HepG2 (cell line): Measurements from ENCODE around the gene FZD4. TPM values are rescaled to one million over a fixed set of nuclear protein-coding genes. Genes with fewer than 3 reads are reported as not detected.

Experiments
- ATAC-seq: fragments of 200-7000 bp; cut with Tn5 transposase; 3 replicates; pipeline ENCODE4 v1.9.1; 2020; ENCODE audit warnings: mild to moderate bottlenecking, moderate library complexity
- BruUV-seq: library from RNA; stranded (reverse); fragments of 400-500 nt; replicated peaks from 2 replicates; lab custom pipeline; 2021; lab: Mats Ljungman, UMichigan
- CTCF ChIA-PET: fragments of 300-600 bp; formaldehyde crosslinking; extraction: SDS; loops from one replicate; lab custom pipeline; 2021; ENCODE audit warnings: low total read pairs, inconsistent platforms, low intra/inter-chr PET ratio; lab: Yijun Ruan, JAX
- POLR2A ChIA-PET: fragments of 350-600 bp; sonication (Branson Sonifier 250); formaldehyde crosslinking; loops from one replicate; lab custom pipeline; 2020; ENCODE audit warnings: antibody characterized with exemption, inconsistent platforms; lab: Yijun Ruan, JAX
- DNase-seq: peaks from one replicate; pipeline ENCODE4 v3.0.0-alpha.2; 2015; ENCODE audit warnings: low spot score
- FAIRE-seq: peaks from 3 replicates; lab custom pipeline; 2011; peaks lifted over from hg19 to GRCh38; lab: Jason Lieb, UNC
- H2AFZ ChIP-seq: one replicate; pipeline ENCODE4 v1.6.1; 2011; ENCODE audit warnings: low read length, inconsistent platforms
- H3K27ac ChIP-seq: fragments of 300-600 bp; 3 replicates; pipeline ENCODE4 v1.8.0; 2011; ENCODE audit warnings: mixed run types, mild to moderate bottlenecking, mixed read lengths, low read length, inconsistent platforms; ENCODE audit not compliant: insufficient read depth; ENCODE audit errors: extremely low read length
- H3K27me3 ChIP-seq, 2 experiments: fragments of 200-600 bp in 1 of 2; 2 replicates in 1 of 2; 3 replicates in 1 of 2; pipeline versions ENCODE4 v1.6.0 to v1.8.0; 2011; ENCODE audit warnings: low read length in 2 of 2, mild to moderate bottlenecking in 2 of 2, moderate library complexity in 2 of 2, inconsistent platforms in 1 of 2; ENCODE audit not compliant: insufficient read depth in 2 of 2, control insufficient read depth in 1 of 2
- H3K36me3 ChIP-seq, 2 experiments: fragments of 200-600 bp in 1 of 2; replicated peaks in 1 of 2; 2 replicates in 1 of 2; 3 replicates in 1 of 2; pipeline versions ENCODE4 v1.5.1 to v1.8.0; 2011; ENCODE audit warnings: low read length in 2 of 2, inconsistent platforms in 1 of 2; ENCODE audit not compliant: insufficient read depth in 2 of 2, control insufficient read depth in 1 of 2
- H3K4me1 ChIP-seq: 2 replicates; pipeline ENCODE4 v1.5.1; 2012; ENCODE audit warnings: low read length, inconsistent platforms; ENCODE audit not compliant: insufficient read depth
- H3K4me2 ChIP-seq: 2 replicates; pipeline ENCODE4 v1.6.0; 2011; ENCODE audit warnings: low read depth, low read length, inconsistent platforms
- H3K4me3 ChIP-seq, 3 experiments: fragments of 200-600 bp in 1 of 3; sonication (generic), shearing (Covaris generic) in 1 of 3; replicated peaks in 1 of 3; 2 replicates each; pipeline ENCODE4 v1.5.1; 2011 to 2016; ENCODE audit warnings: low read length in 3 of 3, inconsistent platforms in 2 of 3, low read depth in 2 of 3, mild to moderate bottlenecking in 2 of 3, control low read depth in 1 of 3, mixed read lengths in 1 of 3; ENCODE audit not compliant: insufficient read depth in 1 of 3
- H3K79me2 ChIP-seq: one replicate; pipeline ENCODE4 v1.6.1; 2011; ENCODE audit warnings: low read length, inconsistent platforms; ENCODE audit not compliant: insufficient read depth
- H3K9ac ChIP-seq: 2 replicates; pipeline ENCODE4 v1.6.0; 2011; ENCODE audit warnings: mild to moderate bottlenecking, low read depth, low read length, inconsistent platforms; ENCODE audit not compliant: insufficient read depth
- H3K9me3 ChIP-seq: 2 replicates; pipeline ENCODE4 v1.5.1; 2012; ENCODE audit warnings: mild to moderate bottlenecking, low read length
- H4K20me1 ChIP-seq: 2 replicates; pipeline ENCODE4 v1.6.0; 2011; ENCODE audit warnings: inconsistent platforms, mild to moderate bottlenecking, low read length, moderate library complexity; ENCODE audit not compliant: insufficient read depth
- BRD4 ChIP-seq: sonication (generic); formaldehyde crosslinking; IDR thresholded peaks from 2 replicates; pipeline ENCODE4 v1.4.0; 2020; ENCODE audit warnings: missing genetic modification reagents
- FOSL1 ChIP-seq: sonication (generic); formaldehyde crosslinking; IDR thresholded peaks from 2 replicates; pipeline ENCODE4 v1.9.0; 2021; ENCODE audit warnings: missing genetic modification reagents, borderline replicate concordance
- FOXK2 ChIP-seq: fragments of 450-650 bp; IDR thresholded peaks from 2 replicates; pipeline ENCODE4 v1.6.1; 2016
- IRF1 ChIP-seq: sonication (generic); formaldehyde crosslinking; IDR thresholded peaks from 2 replicates; pipeline ENCODE4 v1.4.0; 2020; ENCODE audit warnings: low read depth, mild to moderate bottlenecking, missing genetic modification reagents
- KMT2B ChIP-seq: IDR thresholded peaks from 2 replicates; pipeline ENCODE4 v1.6.1; 2016; ENCODE audit warnings: missing genetic modification reagents, missing compliant biosample characterization
- NFRKB ChIP-seq: fragments of 450-650 bp; IDR thresholded peaks from 2 replicates; pipeline ENCODE4 v1.6.1; 2017
- TEAD3 ChIP-seq: optimal IDR thresholded peaks from 2 replicates; pipeline ENCODE3; 2016; ENCODE audit warnings: borderline replicate concordance
- TP53 ChIP-seq: sonication (generic); formaldehyde crosslinking; conservative IDR thresholded peaks from 2 replicates; pipeline ENCODE4 v1.4.0; 2020; ENCODE audit warnings: missing genetic modification reagents
- ZNF24 ChIP-seq: fragments of 450-650 bp; IDR thresholded peaks from 2 replicates; pipeline ENCODE4 v1.6.1; 2017; ENCODE audit warnings: antibody characterized with exemption, mild to moderate bottlenecking
- ZNF512B ChIP-seq: sonication (generic); formaldehyde crosslinking; IDR thresholded peaks from 2 replicates; pipeline ENCODE4 v1.5.1; 2020; ENCODE audit warnings: missing genetic modification reagents, mild to moderate bottlenecking, borderline replicate concordance
- WGBS: methylation state at CpG from one replicate; pipeline ENCODE4 v1.1.6; 2017; ENCODE audit warnings: low lambda C conversion rate; 5-methylcytosine and 5-hydroxymethylcytosine counted together
- in situ Hi-C: cut with HindIII; loops from 2 replicates; pipeline ENCODE4 v1.10.0; 2017; ENCODE audit warnings: low pct_unique_long_range_greater_than_20kb; ENCODE audit not compliant: extremely low pct_ligation_motif_present
- intact Hi-C: fragments of 100-400 bp; cut with micrococcal nuclease; formaldehyde crosslinking; loops from one replicate; pipeline ENCODE4 v1.10.0; 2022; ENCODE audit not compliant: unreplicated experiment
- polyA plus RNA-seq, 8 experiments: library from polyadenylated mRNA; depleted of rRNA in 3 of 8; stranded (reverse) in 7 of 8; unstranded in 1 of 8; fragments of >200 nt; fragmentation: Illumina TruSeq in 4 of 8; extraction: Trizol in 4 of 8; gene quantifications; 2 replicates each; pipeline versions ENCODE4 v1.2.1 to v1.2.3, GENCODE V29; 2011 to 2016; ENCODE audit warnings: low read depth in 4 of 8, missing spikeins in 1 of 8, mixed read lengths in 1 of 8; ENCODE audit not compliant: insufficient read depth in 1 of 8
- total RNA-seq, 5 experiments: library from RNA; depleted of rRNA; stranded (reverse); fragments of >200 nt; fragmentation: Illumina TruSeq; extraction: Trizol; gene quantifications; 2 replicates each; pipeline ENCODE4 v1.2.3, GENCODE V29; 2016; ENCODE audit warnings: low read depth in 1 of 5
- TF ChIP-seq, protein P1 (sequence below): sonication (generic); formaldehyde crosslinking; IDR thresholded peaks from 2 replicates; pipeline ENCODE4 v1.4.0; 2020; ENCODE audit warnings: missing genetic modification reagents
- TF ChIP-seq, protein P2 (sequence below): sonication (generic); formaldehyde crosslinking; IDR thresholded peaks from 2 replicates; pipeline ENCODE4 v1.4.0; 2020; ENCODE audit warnings: missing genetic modification reagents, borderline replicate concordance
- TF ChIP-seq, protein P3 (sequence below): sonication (generic); formaldehyde crosslinking; IDR thresholded peaks from 2 replicates; pipeline ENCODE4 v1.8.0; 2023; ENCODE audit warnings: mild to moderate bottlenecking, missing genetic modification reagents
- TF ChIP-seq, protein P4 (sequence below): sonication (generic); formaldehyde crosslinking; IDR thresholded peaks from 2 replicates; pipeline ENCODE4 v1.4.0; 2020; ENCODE audit warnings: missing genetic modification reagents

Gene FZD4
- total and polyA plus RNA-seq, 2 of the 13 experiments (the other 11 are each of a cell fraction or from before 2014, with no cell fraction given): 46.5 to 70.4 TPM

- no peaks in the 10 kb centered on the region; a peak in 1 of 5 replicates for H3K27me3 ChIP-seq
- H3K4me1 ChIP-seq: no peaks in the 10 kb centered on the region
- intact Hi-C loops (no loop called here), in situ Hi-C loops (no loop called here)
- H3K27ac ChIP-seq: no peak overlapping the region
- no peak overlapping the region for H3K4me2 ChIP-seq
- no peaks in the 10 kb centered on the region for H4K20me1 ChIP-seq
- WGBS: 5% methylated on average over 3 of the region's 3 CpGs
- H3K4me3 ChIP-seq: no peak overlapping the region
- ChIA-PET POLR2A (no interaction called here), CTCF (no interaction called here)
- FAIRE-seq: no peak
- no TSS peak for BruUV-seq
- no peaks in the 10 kb centered on the region for H3K79me2 ChIP-seq
- H3K36me3 ChIP-seq: no peaks in the 10 kb centered on the region
- no peak for ATAC-seq
- no peak overlapping the region for H3K9ac ChIP-seq
- H2AFZ ChIP-seq: no peak overlapping the region
- DNase-seq: no peak
- H3K9me3 ChIP-seq: peaks cover 9% of the 10 kb centered on the region
- TF ChIP-seq TEAD3 (no peak), NFRKB (no peak), KMT2B (CRISPR knock-in tag) (no peak), FOXK2 (no peak), IRF1 (no peak), BRD4 (CRISPR knock-in tag) (no peak), TP53 (no peak), FOSL1 (CRISPR knock-in tag) (no peak), ZNF512B (no peak), ZNF24 (no peak)
- TF ChIP-seq, protein P1, sequence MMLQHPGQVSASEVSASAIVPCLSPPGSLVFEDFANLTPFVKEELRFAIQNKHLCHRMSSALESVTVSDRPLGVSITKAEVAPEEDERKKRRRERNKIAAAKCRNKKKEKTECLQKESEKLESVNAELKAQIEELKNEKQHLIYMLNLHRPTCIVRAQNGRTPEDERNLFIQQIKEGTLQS (CRISPR knock-in tag): no peak
- TF ChIP-seq, protein P2, sequence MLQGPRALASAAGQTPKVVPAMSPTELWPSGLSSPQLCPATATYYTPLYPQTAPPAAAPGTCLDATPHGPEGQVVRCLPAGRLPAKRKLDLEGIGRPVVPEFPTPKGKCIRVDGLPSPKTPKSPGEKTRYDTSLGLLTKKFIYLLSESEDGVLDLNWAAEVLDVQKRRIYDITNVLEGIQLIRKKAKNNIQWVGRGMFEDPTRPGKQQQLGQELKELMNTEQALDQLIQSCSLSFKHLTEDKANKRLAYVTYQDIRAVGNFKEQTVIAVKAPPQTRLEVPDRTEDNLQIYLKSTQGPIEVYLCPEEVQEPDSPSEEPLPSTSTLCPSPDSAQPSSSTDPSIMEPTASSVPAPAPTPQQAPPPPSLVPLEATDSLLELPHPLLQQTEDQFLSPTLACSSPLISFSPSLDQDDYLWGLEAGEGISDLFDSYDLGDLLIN: no peak
- TF ChIP-seq, protein P3, sequence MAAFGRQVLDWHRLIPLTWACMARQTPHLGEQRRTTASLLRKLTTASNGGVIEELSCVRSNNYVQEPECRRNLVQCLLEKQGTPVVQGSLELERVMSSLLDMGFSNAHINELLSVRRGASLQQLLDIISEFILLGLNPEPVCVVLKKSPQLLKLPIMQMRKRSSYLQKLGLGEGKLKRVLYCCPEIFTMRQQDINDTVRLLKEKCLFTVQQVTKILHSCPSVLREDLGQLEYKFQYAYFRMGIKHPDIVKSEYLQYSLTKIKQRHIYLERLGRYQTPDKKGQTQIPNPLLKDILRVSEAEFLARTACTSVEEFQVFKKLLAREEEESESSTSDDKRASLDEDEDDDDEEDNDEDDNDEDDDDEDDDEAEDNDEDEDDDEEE: no peak
- TF ChIP-seq, protein P4, sequence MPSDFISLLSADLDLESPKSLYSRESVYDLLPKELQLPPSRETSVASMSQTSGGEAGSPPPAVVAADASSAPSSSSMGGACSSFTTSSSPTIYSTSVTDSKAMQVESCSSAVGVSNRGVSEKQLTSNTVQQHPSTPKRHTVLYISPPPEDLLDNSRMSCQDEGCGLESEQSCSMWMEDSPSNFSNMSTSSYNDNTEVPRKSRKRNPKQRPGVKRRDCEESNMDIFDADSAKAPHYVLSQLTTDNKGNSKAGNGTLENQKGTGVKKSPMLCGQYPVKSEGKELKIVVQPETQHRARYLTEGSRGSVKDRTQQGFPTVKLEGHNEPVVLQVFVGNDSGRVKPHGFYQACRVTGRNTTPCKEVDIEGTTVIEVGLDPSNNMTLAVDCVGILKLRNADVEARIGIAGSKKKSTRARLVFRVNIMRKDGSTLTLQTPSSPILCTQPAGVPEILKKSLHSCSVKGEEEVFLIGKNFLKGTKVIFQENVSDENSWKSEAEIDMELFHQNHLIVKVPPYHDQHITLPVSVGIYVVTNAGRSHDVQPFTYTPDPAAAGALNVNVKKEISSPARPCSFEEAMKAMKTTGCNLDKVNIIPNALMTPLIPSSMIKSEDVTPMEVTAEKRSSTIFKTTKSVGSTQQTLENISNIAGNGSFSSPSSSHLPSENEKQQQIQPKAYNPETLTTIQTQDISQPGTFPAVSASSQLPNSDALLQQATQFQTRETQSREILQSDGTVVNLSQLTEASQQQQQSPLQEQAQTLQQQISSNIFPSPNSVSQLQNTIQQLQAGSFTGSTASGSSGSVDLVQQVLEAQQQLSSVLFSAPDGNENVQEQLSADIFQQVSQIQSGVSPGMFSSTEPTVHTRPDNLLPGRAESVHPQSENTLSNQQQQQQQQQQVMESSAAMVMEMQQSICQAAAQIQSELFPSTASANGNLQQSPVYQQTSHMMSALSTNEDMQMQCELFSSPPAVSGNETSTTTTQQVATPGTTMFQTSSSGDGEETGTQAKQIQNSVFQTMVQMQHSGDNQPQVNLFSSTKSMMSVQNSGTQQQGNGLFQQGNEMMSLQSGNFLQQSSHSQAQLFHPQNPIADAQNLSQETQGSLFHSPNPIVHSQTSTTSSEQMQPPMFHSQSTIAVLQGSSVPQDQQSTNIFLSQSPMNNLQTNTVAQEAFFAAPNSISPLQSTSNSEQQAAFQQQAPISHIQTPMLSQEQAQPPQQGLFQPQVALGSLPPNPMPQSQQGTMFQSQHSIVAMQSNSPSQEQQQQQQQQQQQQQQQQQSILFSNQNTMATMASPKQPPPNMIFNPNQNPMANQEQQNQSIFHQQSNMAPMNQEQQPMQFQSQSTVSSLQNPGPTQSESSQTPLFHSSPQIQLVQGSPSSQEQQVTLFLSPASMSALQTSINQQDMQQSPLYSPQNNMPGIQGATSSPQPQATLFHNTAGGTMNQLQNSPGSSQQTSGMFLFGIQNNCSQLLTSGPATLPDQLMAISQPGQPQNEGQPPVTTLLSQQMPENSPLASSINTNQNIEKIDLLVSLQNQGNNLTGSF (CRISPR knock-in tag): no peak
These were observed 44.6 kb downstream of the FZD4 start for GRCh38 chr11:86910592-86910991.
